SK-N-MC (cell line): ENCODE results near the gene LCE3D.

Source experiments
- DNase-seq: peaks from one replicate; pipeline ENCODE4 v3.0.0-alpha.2; 2011; ENCODE audit warnings: low read depth, low spot score
- H3K27ac ChIP-seq: fragments of 200-600 bp; sonication (generic); 2 replicates; pipeline ENCODE4 v1.5.1; 2016; ENCODE audit warnings: mixed run types
- H3K36me3 ChIP-seq: fragments of 200-600 bp; sonication (generic); 2 replicates; pipeline ENCODE4 v1.6.1; 2017; ENCODE audit warnings: antibody characterized with exemption, low read length, mixed read lengths; ENCODE audit not compliant: insufficient read depth
- H3K4me3 ChIP-seq: fragments of 200-600 bp; sonication (generic); 2 replicates; pipeline ENCODE4 v1.5.1; 2016
- H3K9ac ChIP-seq: fragments of 200-600 bp; sonication (generic); 2 replicates; pipeline ENCODE4 v1.8.0; 2017; ENCODE audit warnings: mixed run types, mixed read lengths; ENCODE audit not compliant: insufficient read length
- H3K9me3 ChIP-seq: fragments of 200-600 bp; sonication (generic); 2 replicates; pipeline ENCODE4 v1.6.1; 2017; ENCODE audit warnings: low read depth, mild to moderate bottlenecking, antibody characterized with exemption, low read length, moderate library complexity, mixed read lengths
- EZH2 ChIP-seq: fragments of 200-600 bp; sonication (generic); IDR thresholded peaks from one replicate; pipeline ENCODE4 v1.6.1; 2017; ENCODE audit warnings: antibody characterized with exemption
- FOXP2 ChIP-seq: optimal IDR thresholded peaks from 2 replicates; pipeline ENCODE3; 2011; ENCODE audit warnings: mild to moderate bottlenecking, moderate library complexity; ENCODE audit not compliant: insufficient read depth; ENCODE audit errors: extremely low read length, control extremely low read depth
- POLR2AphosphoS5 ChIP-seq: IDR thresholded peaks from 2 replicates; pipeline ENCODE4 v1.6.1; 2012; ENCODE audit warnings: mild to moderate bottlenecking, low read depth, low read length, borderline replicate concordance

The LCE3D gene

DNA sequence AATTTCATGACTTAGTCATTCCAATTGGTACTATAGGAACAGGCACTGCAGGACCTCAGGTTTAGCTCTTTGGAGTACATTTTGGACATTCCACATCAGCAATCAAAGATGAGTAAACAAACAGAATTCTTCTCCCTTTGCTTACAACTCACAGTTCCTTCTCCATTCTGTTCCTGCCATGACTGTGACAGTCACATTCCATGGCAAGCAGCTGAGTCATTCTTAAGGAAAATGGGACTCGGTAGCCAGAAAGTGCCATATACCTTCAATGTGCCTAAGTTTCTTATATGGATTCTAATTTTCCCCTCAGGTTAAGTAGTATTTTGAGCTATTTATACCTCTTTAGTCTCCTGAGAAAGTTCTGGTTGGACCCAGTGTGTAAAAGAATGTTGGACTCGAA lies 40.4 kb downstream of the LCE3D start:
- DNase-seq = no peak
- TF ChIP-seq FOXP2 = no peak
- TF ChIP-seq EZH2 = no peak
- TF ChIP-seq POLR2AphosphoS5 = no peak
- Histone ChIP-seq H3K9me3 (no peaks in the 10 kb centered on the region), H3K9ac (no peak overlapping the region), H3K4me3 (no peak overlapping the region), H3K27ac (no peak overlapping the region), H3K36me3 (no peaks in the 10 kb centered on the region)

GRCh38 chr1:152537496-152537895 lies 42.8 kb downstream of the LCE3D start:
- Histone ChIP-seq H3K9me3 (no peaks in the 10 kb centered on the region), H3K36me3 (no peaks in the 10 kb centered on the region), H3K27ac (no peak overlapping the region), H3K9ac (no peak overlapping the region), H3K4me3 (no peak overlapping the region)
- TF ChIP-seq FOXP2 (no peak), POLR2AphosphoS5 (no peak), EZH2 (no peak)
- no peak for DNase-seq

- TF ChIP-seq FOXP2 (no peak), POLR2AphosphoS5 (no peak), EZH2 (no peak)
- no peaks in the 10 kb centered on the region for H3K9me3 ChIP-seq
- DNase-seq = no peak
- H3K27ac ChIP-seq = no peak overlapping the region
- H3K9ac ChIP-seq = no peak overlapping the region
- H3K4me3 ChIP-seq = no peak overlapping the region
- H3K36me3 ChIP-seq = no peaks in the 10 kb centered on the region
Measured at GRCh38 chr1:152535774-152536173, 44.5 kb downstream of the LCE3D start.

- TF ChIP-seq EZH2 = no peak
- TF ChIP-seq FOXP2 = no peak
- TF ChIP-seq POLR2AphosphoS5 = no peak
- no peak for DNase-seq
- no peaks in the 10 kb centered on the region for H3K9me3 ChIP-seq
- no peak overlapping the region for H3K4me3 ChIP-seq
- no peak overlapping the region for H3K9ac ChIP-seq
- no peak overlapping the region for H3K27ac ChIP-seq
- no peaks in the 10 kb centered on the region for H3K36me3 ChIP-seq
Measured at GRCh38 chr1:152533327-152533938, 46.9 kb downstream of the LCE3D start.
